Measurements from ENCODE around the gene TEKTIP1.

DNA sequence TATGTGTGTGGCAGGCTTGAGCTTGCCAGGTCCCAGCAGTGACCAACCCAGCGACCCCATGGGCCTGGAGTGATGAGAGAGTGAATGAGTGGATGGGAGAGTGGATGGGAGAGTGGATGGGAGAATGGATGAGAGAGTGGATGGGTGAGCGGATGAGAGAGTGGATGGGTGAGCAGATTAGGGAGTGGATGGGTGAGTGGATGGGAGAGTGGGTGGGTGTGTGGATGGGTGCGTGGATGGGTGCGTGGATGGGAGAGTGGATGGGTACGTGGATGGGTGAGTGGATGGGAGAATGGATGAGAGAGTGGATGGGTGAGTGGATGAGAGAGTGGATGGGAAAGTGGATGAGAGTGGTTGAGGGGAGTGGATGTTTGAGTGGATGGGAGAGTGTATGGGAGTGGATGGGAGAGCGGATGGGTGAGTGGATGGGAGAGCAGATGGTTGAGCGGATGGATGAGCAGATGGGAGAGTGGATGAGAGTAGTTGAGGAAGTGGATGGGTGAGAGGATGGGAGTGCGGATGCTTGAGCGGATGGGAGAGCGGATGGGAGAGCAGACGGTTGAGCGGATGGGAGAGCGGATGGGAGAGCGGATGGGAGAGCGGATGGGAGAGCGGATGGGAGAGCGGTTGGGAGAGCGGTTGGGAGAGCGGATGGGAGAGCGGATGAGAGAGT lies 10.3 kb upstream of the TEKTIP1 start:
- TF ChIP-seq, protein P1, sequence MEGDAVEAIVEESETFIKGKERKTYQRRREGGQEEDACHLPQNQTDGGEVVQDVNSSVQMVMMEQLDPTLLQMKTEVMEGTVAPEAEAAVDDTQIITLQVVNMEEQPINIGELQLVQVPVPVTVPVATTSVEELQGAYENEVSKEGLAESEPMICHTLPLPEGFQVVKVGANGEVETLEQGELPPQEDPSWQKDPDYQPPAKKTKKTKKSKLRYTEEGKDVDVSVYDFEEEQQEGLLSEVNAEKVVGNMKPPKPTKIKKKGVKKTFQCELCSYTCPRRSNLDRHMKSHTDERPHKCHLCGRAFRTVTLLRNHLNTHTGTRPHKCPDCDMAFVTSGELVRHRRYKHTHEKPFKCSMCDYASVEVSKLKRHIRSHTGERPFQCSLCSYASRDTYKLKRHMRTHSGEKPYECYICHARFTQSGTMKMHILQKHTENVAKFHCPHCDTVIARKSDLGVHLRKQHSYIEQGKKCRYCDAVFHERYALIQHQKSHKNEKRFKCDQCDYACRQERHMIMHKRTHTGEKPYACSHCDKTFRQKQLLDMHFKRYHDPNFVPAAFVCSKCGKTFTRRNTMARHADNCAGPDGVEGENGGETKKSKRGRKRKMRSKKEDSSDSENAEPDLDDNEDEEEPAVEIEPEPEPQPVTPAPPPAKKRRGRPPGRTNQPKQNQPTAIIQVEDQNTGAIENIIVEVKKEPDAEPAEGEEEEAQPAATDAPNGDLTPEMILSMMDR (IDR thresholded peaks at IDR 0.05; ENCODE audit: low read length) = no peak
- no peak for TF ChIP-seq EZH2 (IDR thresholded peaks at IDR 0.05; ENCODE audit: borderline replicate concordance, low read length)
